ENCODE results near the gene TBC1D19. TPM values are rescaled to one million over a fixed set of nuclear protein-coding genes. Genes with fewer than 3 reads are reported as not detected.

The TBC1D19 gene
- total and polyA plus RNA-seq, 9 of the 15 experiments (the other 6 are each of a cell fraction or from before 2014, with no cell fraction given), result 0.73 to 5.6 (median 3.7) TPM

GRCh38 chr4:26692014-26692726, 108.3 kb downstream of the TBC1D19 start (continued):
- TF ChIP-seq SPI1 (IDR thresholded peaks at IDR 0.05; ENCODE audit: borderline replicate concordance, low read depth, low read length) (0 out of 2 replicates have a peak, but pooled peaks have one; percentile 30), C11orf30 (IDR thresholded peaks at IDR 0.05; ENCODE audit: low read depth) (no peak), ZNF217 (CRISPR knock-in tag; IDR thresholded peaks at IDR 0.05) (no peak), ZNF512 (tag; IDR thresholded peaks at IDR 0.05) (no peak), ZNF507 (tag; conservative IDR thresholded peaks at IDR 0.05) (no peak), MAFG (tag; conservative IDR thresholded peaks at IDR 0.05) (no peak), MAX (CRISPR knock-in tag; IDR thresholded peaks at IDR 0.05) (no peak), FOXA1 (IDR thresholded peaks at IDR 0.05; ENCODE audit: borderline replicate concordance) (no peak), CHCHD3 (CRISPR knock-in tag; IDR thresholded peaks at IDR 0.05) (no peak), ZC3H8 (IDR thresholded peaks at IDR 0.05) (no peak), SMAD2 (IDR thresholded peaks at IDR 0.05; ENCODE audit: low read depth, low read length) (no peak), ZNF695 (CRISPR knock-in tag; IDR thresholded peaks at IDR 0.05) (no peak), CTBP1 (IDR thresholded peaks at IDR 0.05; ENCODE audit: borderline replicate concordance) (peak; percentile 53; the same call in 1 of the 2 replicates), TRIM24 (IDR thresholded peaks at IDR 0.05) (peak; percentile 60 to 65; a peak in 2 of 4 replicates), ZZZ3 (IDR thresholded peaks at IDR 0.05) (no peak), TAL1 (IDR thresholded peaks at IDR 0.05) (peak; percentile 41; the same call in 1 of the 2 replicates), JUND (IDR thresholded peaks at IDR 0.05; ENCODE audit: borderline replicate concordance, low read depth, low read length) (no peak), JUND (tag; IDR thresholded peaks at IDR 0.05; ENCODE audit: borderline replicate concordance, low read depth, low read length) (no peak), NR3C1 (CRISPR knock-in tag; IDR thresholded peaks at IDR 0.05) (no peak), ZNF121 (CRISPR knock-in tag; conservative IDR thresholded peaks at IDR 0.05) (no peak), GABPA (tag; conservative IDR thresholded peaks at IDR 0.05; ENCODE audit: low read depth) (no peak), THRB (CRISPR knock-in tag; conservative IDR thresholded peaks at IDR 0.05) (no peak), ZSCAN32 (CRISPR knock-in tag; IDR thresholded peaks at IDR 0.05) (no peak), KDM1A (IDR thresholded peaks at IDR 0.05) (peak; percentile 67 to 70; a peak in 2 of 4 replicates), FUS (optimal IDR thresholded peaks at IDR 0.05; ENCODE audit: low read depth, low read length) (no peak), MBD1 (CRISPR knock-in tag; IDR thresholded peaks at IDR 0.05) (no peak), CCAR2 (IDR thresholded peaks at IDR 0.05; ENCODE audit: low read depth, low read length) (no peak), TCF3 (CRISPR knock-in tag; IDR thresholded peaks at IDR 0.05) (peak; percentile 63)
